ENCODE data around the gene ABHD12.

DNA sequence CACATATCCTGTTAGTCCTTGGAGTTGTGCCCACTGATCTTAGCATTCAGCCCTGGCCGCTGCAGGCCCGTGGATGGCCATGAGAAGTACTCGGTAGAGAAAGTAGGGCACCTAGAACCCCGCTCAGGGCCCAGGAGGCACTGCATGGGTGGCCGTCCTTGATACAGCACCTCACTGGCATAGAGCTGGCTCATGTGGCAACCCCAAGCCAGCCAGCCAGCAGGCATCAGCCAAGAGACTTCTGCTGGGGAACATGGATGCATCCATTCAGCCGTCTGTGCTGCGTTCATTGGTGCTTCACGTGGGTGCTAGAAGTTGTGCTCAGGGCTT is 132.2 kb downstream of the ABHD12 start:
- TF ChIP-seq, protein P1, sequence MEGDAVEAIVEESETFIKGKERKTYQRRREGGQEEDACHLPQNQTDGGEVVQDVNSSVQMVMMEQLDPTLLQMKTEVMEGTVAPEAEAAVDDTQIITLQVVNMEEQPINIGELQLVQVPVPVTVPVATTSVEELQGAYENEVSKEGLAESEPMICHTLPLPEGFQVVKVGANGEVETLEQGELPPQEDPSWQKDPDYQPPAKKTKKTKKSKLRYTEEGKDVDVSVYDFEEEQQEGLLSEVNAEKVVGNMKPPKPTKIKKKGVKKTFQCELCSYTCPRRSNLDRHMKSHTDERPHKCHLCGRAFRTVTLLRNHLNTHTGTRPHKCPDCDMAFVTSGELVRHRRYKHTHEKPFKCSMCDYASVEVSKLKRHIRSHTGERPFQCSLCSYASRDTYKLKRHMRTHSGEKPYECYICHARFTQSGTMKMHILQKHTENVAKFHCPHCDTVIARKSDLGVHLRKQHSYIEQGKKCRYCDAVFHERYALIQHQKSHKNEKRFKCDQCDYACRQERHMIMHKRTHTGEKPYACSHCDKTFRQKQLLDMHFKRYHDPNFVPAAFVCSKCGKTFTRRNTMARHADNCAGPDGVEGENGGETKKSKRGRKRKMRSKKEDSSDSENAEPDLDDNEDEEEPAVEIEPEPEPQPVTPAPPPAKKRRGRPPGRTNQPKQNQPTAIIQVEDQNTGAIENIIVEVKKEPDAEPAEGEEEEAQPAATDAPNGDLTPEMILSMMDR (IDR thresholded peaks at IDR 0.05), result no peak
- no peak for TF ChIP-seq POLR2A (IDR thresholded peaks at IDR 0.05)
